GM12872 (cell line): ENCODE data around the gene UBE2V1.

Experiments
- CTCF ChIP-seq: IDR thresholded peaks from 3 replicates; pipeline ENCODE4 v1.5.1; 2011; ENCODE audit warnings: low read depth, mild to moderate bottlenecking, low read length, moderate library complexity; ENCODE audit not compliant: insufficient read depth

The UBE2V1 gene

GRCh38 chr20:50055524-50056083 is 57.3 kb downstream of the UBE2V1 start:
- no peak for TF ChIP-seq CTCF

- no peak for TF ChIP-seq CTCF
Measured at GRCh38 chr20:50054626-50055511, 58.1 kb downstream of the UBE2V1 start.

GRCh38 chr20:50054231-50054547 is 58.8 kb downstream of the UBE2V1 start:
- no peak for TF ChIP-seq CTCF

GRCh38 chr20:50053362-50054230 is 59.4 kb downstream of the UBE2V1 start:
- TF ChIP-seq CTCF = no peak

GRCh38 chr20:50052550-50053361 is 60.2 kb downstream of the UBE2V1 start:
- TF ChIP-seq CTCF = no peak

GRCh38 chr20:50050660-50051308 is 62.2 kb downstream of the UBE2V1 start:
- no peak for TF ChIP-seq CTCF
